GM12878 (cell line): ENCODE measurements around the gene TNIP3. TPM values are rescaled to one million over a fixed set of nuclear protein-coding genes. Genes with fewer than 3 reads are reported as not detected.
A peak's percentile ranks its signal among the peaks of the same experiment; 100 is the strongest.

ENCODE experiments used
- ATAC-seq: fragments of 200-7000 bp; cut with Tn5 transposase; 3 replicates; pipeline ENCODE4 v1.9.1; 2020; ENCODE audit warnings: mild to moderate bottlenecking, moderate library complexity
- BruUV-seq: library from RNA; stranded (reverse); fragments of 400-500 nt; replicated peaks from 2 replicates; lab custom pipeline; 2021; lab: Mats Ljungman, UMichigan
- CTCF ChIA-PET: fragments of 300-600 bp; sonication (Branson Sonifier 250); formaldehyde crosslinking; extraction: SDS; loops from one replicate; lab custom pipeline; 2021; ENCODE audit warnings: inconsistent platforms; lab: Yijun Ruan, JAX
- POLR2A ChIA-PET: fragments of 350-600 bp; formaldehyde crosslinking; extraction: SDS; loops from one replicate; lab custom pipeline; 2021; ENCODE audit warnings: inconsistent platforms; lab: Charles Lee
- RAD21 ChIA-PET: fragments of 300-600 bp; sonication (Branson Sonifier 250); formaldehyde crosslinking; loops from one replicate; lab custom pipeline; 2023; ENCODE audit warnings: antibody characterized with exemption; ENCODE audit not compliant: unreplicated experiment; lab: Charles Lee
- SMC1A ChIA-PET: fragments of 300-600 bp; sonication (Branson Sonifier 250); formaldehyde crosslinking; loops from one replicate; lab custom pipeline; 2023; ENCODE audit not compliant: unreplicated experiment, uncharacterized antibody; lab: Charles Lee
- DNase-seq: peaks from one replicate; pipeline ENCODE4 v3.0.0-alpha.2; 2011; ENCODE audit warnings: low read depth, low spot score
- FAIRE-seq: peaks from 3 replicates; lab custom pipeline; 2011; peaks lifted over from hg19 to GRCh38; lab: Jason Lieb, UNC
- H2AFZ ChIP-seq: 2 replicates; pipeline ENCODE4 v1.6.0; 2011; ENCODE audit warnings: low read depth, low read length, control low read depth; ENCODE audit not compliant: control insufficient read depth
- H3K27ac ChIP-seq: 2 replicates; pipeline ENCODE4 v1.5.1; 2011; ENCODE audit warnings: control low read depth; ENCODE audit not compliant: control insufficient read depth, insufficient read depth
- H3K27me3 ChIP-seq, 2 experiments: replicated peaks in 1 of 2; 2 replicates each; pipeline versions ENCODE4 v1.6.0 to v1.6.1; 2011; ENCODE audit warnings: low read length in 1 of 2; ENCODE audit not compliant: control insufficient read depth in 2 of 2, insufficient read depth in 2 of 2
- H3K36me3 ChIP-seq, 2 experiments: 2 replicates each; pipeline ENCODE4 v1.5.1; 2011; ENCODE audit warnings: low read length in 1 of 2; ENCODE audit not compliant: control insufficient read depth in 2 of 2, insufficient read depth in 2 of 2
- H3K4me1 ChIP-seq: 2 replicates; pipeline ENCODE4 v1.6.1; 2011; ENCODE audit warnings: mild to moderate bottlenecking, low read length, moderate library complexity, mixed read lengths; ENCODE audit not compliant: control insufficient read depth, insufficient read depth
- H3K4me2 ChIP-seq: 2 replicates; pipeline ENCODE4 v1.6.0; 2011; ENCODE audit warnings: control low read depth; ENCODE audit not compliant: control insufficient read depth, insufficient read depth
- H3K4me3 ChIP-seq: fragments of 200-600 bp; sonication (generic); 2 replicates; pipeline ENCODE4 v1.5.1; 2016
- H3K79me2 ChIP-seq: 2 replicates; pipeline ENCODE4 v1.6.0; 2011; ENCODE audit warnings: low read length; ENCODE audit not compliant: control insufficient read depth, insufficient read depth
- H3K9ac ChIP-seq: 2 replicates; pipeline ENCODE4 v1.8.0; 2011; ENCODE audit warnings: low read length, control low read depth, mixed read lengths; ENCODE audit not compliant: control insufficient read depth, insufficient read depth
- H3K9me3 ChIP-seq: replicated peaks from 3 replicates; pipeline ENCODE4 v1.5.1; 2011; ENCODE audit warnings: mild to moderate bottlenecking, low read length; ENCODE audit not compliant: control insufficient read depth, insufficient read depth
- H4K20me1 ChIP-seq: 2 replicates; pipeline ENCODE4 v1.6.0; 2011; ENCODE audit not compliant: control insufficient read depth, insufficient read depth
- ATF7 ChIP-seq: fragments of 450-650 bp; IDR thresholded peaks from 2 replicates; pipeline ENCODE4 v1.6.1; 2016; ENCODE audit warnings: low read depth, mild to moderate bottlenecking
- BCL11A ChIP-seq: IDR thresholded peaks from 2 replicates; pipeline ENCODE4 v1.6.1; 2011; ENCODE audit warnings: low read depth, low read length
- CHD1 ChIP-seq: IDR thresholded peaks from 2 replicates; pipeline ENCODE4 v1.6.1; 2012; ENCODE audit warnings: low read depth, low read length, improper control_type of control experiment
- CREM ChIP-seq: IDR thresholded peaks from 2 replicates; pipeline ENCODE4 v1.6.1; 2014; ENCODE audit warnings: antibody characterized with exemption, low read depth
- EED ChIP-seq: sonication (generic); IDR thresholded peaks from 2 replicates; pipeline ENCODE4 v1.6.1; 2016; ENCODE audit warnings: antibody characterized with exemption, low read depth
- HDAC2 ChIP-seq: fragments of 200-600 bp; sonication (generic); IDR thresholded peaks from 2 replicates; pipeline ENCODE4 v1.6.1; 2017
- MEF2A ChIP-seq: IDR thresholded peaks from 2 replicates; pipeline ENCODE4 v1.6.1; 2011; ENCODE audit warnings: low read depth, mild to moderate bottlenecking, low read length, moderate library complexity; ENCODE audit not compliant: insufficient read depth
- PML ChIP-seq: IDR thresholded peaks from 2 replicates; pipeline ENCODE4 v1.6.1; 2012; ENCODE audit warnings: low read length, inconsistent platforms
- RUNX3 ChIP-seq: IDR thresholded peaks from 2 replicates; pipeline ENCODE4 v1.6.1; 2012; ENCODE audit warnings: low read length, inconsistent platforms
- SMAD5 ChIP-seq: IDR thresholded peaks from 2 replicates; pipeline ENCODE4 v1.6.1; 2016; ENCODE audit warnings: antibody characterized with exemption, low read depth
- SPI1 ChIP-seq: IDR thresholded peaks from 2 replicates; pipeline ENCODE4 v1.6.1; 2011; ENCODE audit warnings: low read depth, mild to moderate bottlenecking, low read length, moderate library complexity, borderline replicate concordance; ENCODE audit not compliant: insufficient read depth
- SUZ12 ChIP-seq: fragments of 200-600 bp; sonication (generic); IDR thresholded peaks from one replicate; pipeline ENCODE4 v1.6.1; 2018; ENCODE audit warnings: antibody characterized with exemption, mild to moderate bottlenecking; ENCODE audit not compliant: unreplicated experiment
- TAF1 ChIP-seq: IDR thresholded peaks from 2 replicates; pipeline ENCODE4 v1.6.1; 2011; ENCODE audit warnings: mild to moderate bottlenecking, low read depth, low read length, borderline replicate concordance
- TCF7 ChIP-seq: IDR thresholded peaks from 2 replicates; pipeline ENCODE4 v1.6.1; 2014; ENCODE audit warnings: antibody characterized with exemption, borderline replicate concordance
- YBX1 ChIP-seq: fragments of 450-650 bp; IDR thresholded peaks from 2 replicates; pipeline ENCODE4 v1.6.1; 2016; ENCODE audit warnings: antibody characterized with exemption
- WGBS: methylation state at CpG from one replicate; pipeline ENCODE4 v1.1.6; 2016; ENCODE audit warnings: low lambda C conversion rate; ENCODE audit not compliant: insufficient replicate concordance, insufficient coverage; ENCODE audit errors: missing lambda C conversion rate; 5-methylcytosine and 5-hydroxymethylcytosine counted together
- in situ Hi-C: fragments of 300-500 bp; cut with MboI; formaldehyde crosslinking; loops from 9 replicates; pipeline ENCODE4 v1.14.3; 2018; ENCODE audit warnings: mixed read lengths
- intact Hi-C: fragments of 100-400 bp; cut with micrococcal nuclease; formaldehyde crosslinking; loops from one replicate; pipeline ENCODE4 v1.14.2; 2022; ENCODE audit not compliant: unreplicated experiment
- polyA plus RNA-seq, 11 experiments: library from polyadenylated mRNA; depleted of rRNA in 4 of 11; unstranded in 6 of 11; stranded (reverse) in 5 of 11; fragments of >200 nt; fragmentation: Nextera tagmentation in 4 of 11; fragmentation: Illumina TruSeq in 1 of 11; extraction: Ambion mirVana in 4 of 11; extraction: Trizol in 1 of 11; gene quantifications; 1 replicate in 1 of 11; 2 replicates in 10 of 11; pipeline versions ENCODE4 v1.2.1 to v1.2.3, GENCODE V29; 2011 to 2016; ENCODE audit warnings: inconsistent platforms in 2 of 11, missing spikeins in 2 of 11, low read depth in 1 of 11
- total RNA-seq, 4 experiments: library from RNA; depleted of rRNA in 3 of 4; stranded (reverse); fragments of >200 nt in 3 of 4; fragmentation: Illumina TruSeq in 1 of 4; extraction: Trizol in 1 of 4; gene quantifications; 2 replicates each; pipeline versions ENCODE4 v1.2.1 to v1.2.3, GENCODE V29; 2013 to 2021
- TF ChIP-seq, protein P1 (sequence below): fragments of 450-650 bp; IDR thresholded peaks from 2 replicates; pipeline ENCODE4 v1.6.1; 2017; ENCODE audit warnings: borderline replicate concordance
- TF ChIP-seq, protein P2 (sequence below): IDR thresholded peaks from 2 replicates; pipeline ENCODE4 v1.6.1; 2012; ENCODE audit warnings: low read length, inconsistent platforms
- TF ChIP-seq, protein P3 (sequence below): IDR thresholded peaks from 2 replicates; pipeline ENCODE4 v1.6.1; 2012; ENCODE audit warnings: improper control_type of control experiment, low read depth, low read length; ENCODE audit not compliant: insufficient replicate concordance

The TNIP3 gene
- total and polyA plus RNA-seq, 10 of the 15 experiments (the other 5 are each of a cell fraction or from before 2014, with no cell fraction given), result 0.21 to 1.4 (median 0.67) TPM

DNA sequence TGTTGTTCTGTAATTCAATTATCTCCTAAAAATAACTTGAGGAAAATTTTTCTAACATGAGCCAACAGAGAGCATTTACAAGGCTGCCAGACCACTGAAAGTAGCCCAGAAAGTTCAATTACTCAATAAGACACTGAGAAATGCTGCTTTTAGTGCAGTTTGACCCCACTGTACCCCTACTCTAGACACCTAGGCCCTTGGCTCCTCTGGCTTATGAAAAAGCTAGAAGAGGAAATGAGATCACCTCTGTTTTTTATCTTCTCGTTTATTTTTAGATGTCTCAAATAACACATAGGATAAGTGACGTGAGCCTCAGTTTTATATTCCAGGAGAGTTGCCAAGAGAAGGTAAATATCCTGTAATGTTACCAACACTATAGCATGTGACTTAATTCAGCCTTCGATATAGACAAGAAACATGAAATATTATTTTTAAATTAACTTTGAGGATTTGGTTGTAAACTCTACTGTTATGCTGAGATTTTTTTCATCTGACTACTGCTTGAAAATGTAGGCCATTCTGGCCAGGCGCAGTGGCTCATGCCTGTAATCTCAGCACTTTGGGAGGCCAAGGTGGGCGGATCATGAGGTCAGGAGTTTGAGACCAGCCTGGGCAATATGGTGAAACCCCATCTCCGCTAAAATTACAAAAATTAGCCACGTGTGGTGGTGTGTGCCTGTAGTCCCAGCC, 24.4 kb downstream of the TNIP3 start:
- no peak overlapping the region for H3K4me3 ChIP-seq
- H3K4me1 ChIP-seq, result peaks cover 24% of the 10 kb centered on the region
- intact Hi-C loops, result no loop called here
- in situ Hi-C loops, result no loop called here
- ChIA-PET SMC1A (no interaction called here), POLR2A (no interaction called here), RAD21 (no interaction called here), CTCF (no interaction called here)
- no TSS peak for BruUV-seq
- no peaks in the 10 kb centered on the region for H3K27me3 ChIP-seq
- H4K20me1 ChIP-seq, result no peaks in the 10 kb centered on the region
- no peaks in the 10 kb centered on the region for H3K36me3 ChIP-seq
- H3K9ac ChIP-seq, result no peak overlapping the region
- DNase-seq (peak; percentile 25), FAIRE-seq (no peak), ATAC-seq (peak; percentile 87)
- 58% methylated on average over 7 of the region's 7 CpGs for WGBS
- H3K27ac ChIP-seq, result no peak overlapping the region
- H3K4me2 ChIP-seq, result peak overlapping the region; percentile 27
- no peak overlapping the region for H2AFZ ChIP-seq
- H3K9me3 ChIP-seq, result no peaks in the 10 kb centered on the region
- no peaks in the 10 kb centered on the region for H3K79me2 ChIP-seq
- no peak for TF ChIP-seq TAF1
- peak; percentile 66; the same call in 1 of the 2 replicates for TF ChIP-seq TCF7
- peak; percentile 82; the same call in 1 of the 2 replicates for TF ChIP-seq BCL11A
- no peak for TF ChIP-seq SMAD5
- peak; percentile 92 for TF ChIP-seq MEF2A
- TF ChIP-seq, protein P1, sequence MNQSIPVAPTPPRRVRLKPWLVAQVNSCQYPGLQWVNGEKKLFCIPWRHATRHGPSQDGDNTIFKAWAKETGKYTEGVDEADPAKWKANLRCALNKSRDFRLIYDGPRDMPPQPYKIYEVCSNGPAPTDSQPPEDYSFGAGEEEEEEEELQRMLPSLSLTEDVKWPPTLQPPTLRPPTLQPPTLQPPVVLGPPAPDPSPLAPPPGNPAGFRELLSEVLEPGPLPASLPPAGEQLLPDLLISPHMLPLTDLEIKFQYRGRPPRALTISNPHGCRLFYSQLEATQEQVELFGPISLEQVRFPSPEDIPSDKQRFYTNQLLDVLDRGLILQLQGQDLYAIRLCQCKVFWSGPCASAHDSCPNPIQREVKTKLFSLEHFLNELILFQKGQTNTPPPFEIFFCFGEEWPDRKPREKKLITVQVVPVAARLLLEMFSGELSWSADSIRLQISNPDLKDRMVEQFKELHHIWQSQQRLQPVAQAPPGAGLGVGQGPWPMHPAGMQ, result no peak
- TF ChIP-seq, protein P2, sequence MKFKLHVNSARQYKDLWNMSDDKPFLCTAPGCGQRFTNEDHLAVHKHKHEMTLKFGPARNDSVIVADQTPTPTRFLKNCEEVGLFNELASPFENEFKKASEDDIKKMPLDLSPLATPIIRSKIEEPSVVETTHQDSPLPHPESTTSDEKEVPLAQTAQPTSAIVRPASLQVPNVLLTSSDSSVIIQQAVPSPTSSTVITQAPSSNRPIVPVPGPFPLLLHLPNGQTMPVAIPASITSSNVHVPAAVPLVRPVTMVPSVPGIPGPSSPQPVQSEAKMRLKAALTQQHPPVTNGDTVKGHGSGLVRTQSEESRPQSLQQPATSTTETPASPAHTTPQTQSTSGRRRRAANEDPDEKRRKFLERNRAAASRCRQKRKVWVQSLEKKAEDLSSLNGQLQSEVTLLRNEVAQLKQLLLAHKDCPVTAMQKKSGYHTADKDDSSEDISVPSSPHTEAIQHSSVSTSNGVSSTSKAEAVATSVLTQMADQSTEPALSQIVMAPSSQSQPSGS, result peak; percentile 96
- TF ChIP-seq ATF7, result peak; percentile 81
- TF ChIP-seq EED, result peak; percentile 89
- TF ChIP-seq PML, result no peak
- TF ChIP-seq SUZ12, result no peak
- TF ChIP-seq, protein P3, sequence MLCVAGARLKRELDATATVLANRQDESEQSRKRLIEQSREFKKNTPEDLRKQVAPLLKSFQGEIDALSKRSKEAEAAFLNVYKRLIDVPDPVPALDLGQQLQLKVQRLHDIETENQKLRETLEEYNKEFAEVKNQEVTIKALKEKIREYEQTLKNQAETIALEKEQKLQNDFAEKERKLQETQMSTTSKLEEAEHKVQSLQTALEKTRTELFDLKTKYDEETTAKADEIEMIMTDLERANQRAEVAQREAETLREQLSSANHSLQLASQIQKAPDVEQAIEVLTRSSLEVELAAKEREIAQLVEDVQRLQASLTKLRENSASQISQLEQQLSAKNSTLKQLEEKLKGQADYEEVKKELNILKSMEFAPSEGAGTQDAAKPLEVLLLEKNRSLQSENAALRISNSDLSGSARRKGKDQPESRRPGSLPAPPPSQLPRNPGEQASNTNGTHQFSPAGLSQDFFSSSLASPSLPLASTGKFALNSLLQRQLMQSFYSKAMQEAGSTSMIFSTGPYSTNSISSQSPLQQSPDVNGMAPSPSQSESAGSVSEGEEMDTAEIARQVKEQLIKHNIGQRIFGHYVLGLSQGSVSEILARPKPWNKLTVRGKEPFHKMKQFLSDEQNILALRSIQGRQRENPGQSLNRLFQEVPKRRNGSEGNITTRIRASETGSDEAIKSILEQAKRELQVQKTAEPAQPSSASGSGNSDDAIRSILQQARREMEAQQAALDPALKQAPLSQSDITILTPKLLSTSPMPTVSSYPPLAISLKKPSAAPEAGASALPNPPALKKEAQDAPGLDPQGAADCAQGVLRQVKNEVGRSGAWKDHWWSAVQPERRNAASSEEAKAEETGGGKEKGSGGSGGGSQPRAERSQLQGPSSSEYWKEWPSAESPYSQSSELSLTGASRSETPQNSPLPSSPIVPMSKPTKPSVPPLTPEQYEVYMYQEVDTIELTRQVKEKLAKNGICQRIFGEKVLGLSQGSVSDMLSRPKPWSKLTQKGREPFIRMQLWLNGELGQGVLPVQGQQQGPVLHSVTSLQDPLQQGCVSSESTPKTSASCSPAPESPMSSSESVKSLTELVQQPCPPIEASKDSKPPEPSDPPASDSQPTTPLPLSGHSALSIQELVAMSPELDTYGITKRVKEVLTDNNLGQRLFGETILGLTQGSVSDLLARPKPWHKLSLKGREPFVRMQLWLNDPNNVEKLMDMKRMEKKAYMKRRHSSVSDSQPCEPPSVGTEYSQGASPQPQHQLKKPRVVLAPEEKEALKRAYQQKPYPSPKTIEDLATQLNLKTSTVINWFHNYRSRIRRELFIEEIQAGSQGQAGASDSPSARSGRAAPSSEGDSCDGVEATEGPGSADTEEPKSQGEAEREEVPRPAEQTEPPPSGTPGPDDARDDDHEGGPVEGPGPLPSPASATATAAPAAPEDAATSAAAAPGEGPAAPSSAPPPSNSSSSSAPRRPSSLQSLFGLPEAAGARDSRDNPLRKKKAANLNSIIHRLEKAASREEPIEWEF, result no peak
- TF ChIP-seq SPI1, result peak; percentile 72; the same call in 1 of the 2 replicates
- no peak for TF ChIP-seq YBX1
- TF ChIP-seq CHD1, result no peak
- no peak for TF ChIP-seq HDAC2
- TF ChIP-seq CREM, result peak; percentile 85
- peak; percentile 93 for TF ChIP-seq RUNX3
